ENCODE results near the gene TJP2.
A peak's percentile ranks its signal among the peaks of the same experiment; 100 is the strongest.

GRCh38 chr9:69273161-69273560 lies 99.1 kb downstream of the TJP2 start:
- TF ChIP-seq CTCF (IDR thresholded peaks at IDR 0.05) (no peak), POLR2A (IDR thresholded peaks at IDR 0.05) (peak in 1 of 2 donors; percentile 65)
